CD4-positive, alpha-beta T cell treated with Interleukin-10 for 1 hour (primary cell): ENCODE measurements around the gene PRKCB.
A peak's percentile ranks its signal among the peaks of the same experiment; 100 is the strongest.
"Not testable (repeated sequence)": the region's sequence is repeated elsewhere in the genome, so short reads cannot be mapped to it uniquely, and the experiment has no call there.

Experiments used
- DNase-seq: peaks from one replicate; pipeline ENCODE4 v3.0.0-alpha.2; 2020

PRKCB gene

GRCh38 chr16:24191876-24192402, 356.2 kb downstream of the PRKCB start:
- DNase-seq, result no peak

- no peak for DNase-seq
Observed at GRCh38 chr16:24195221-24195620, 359.4 kb downstream of the PRKCB start.

DNA sequence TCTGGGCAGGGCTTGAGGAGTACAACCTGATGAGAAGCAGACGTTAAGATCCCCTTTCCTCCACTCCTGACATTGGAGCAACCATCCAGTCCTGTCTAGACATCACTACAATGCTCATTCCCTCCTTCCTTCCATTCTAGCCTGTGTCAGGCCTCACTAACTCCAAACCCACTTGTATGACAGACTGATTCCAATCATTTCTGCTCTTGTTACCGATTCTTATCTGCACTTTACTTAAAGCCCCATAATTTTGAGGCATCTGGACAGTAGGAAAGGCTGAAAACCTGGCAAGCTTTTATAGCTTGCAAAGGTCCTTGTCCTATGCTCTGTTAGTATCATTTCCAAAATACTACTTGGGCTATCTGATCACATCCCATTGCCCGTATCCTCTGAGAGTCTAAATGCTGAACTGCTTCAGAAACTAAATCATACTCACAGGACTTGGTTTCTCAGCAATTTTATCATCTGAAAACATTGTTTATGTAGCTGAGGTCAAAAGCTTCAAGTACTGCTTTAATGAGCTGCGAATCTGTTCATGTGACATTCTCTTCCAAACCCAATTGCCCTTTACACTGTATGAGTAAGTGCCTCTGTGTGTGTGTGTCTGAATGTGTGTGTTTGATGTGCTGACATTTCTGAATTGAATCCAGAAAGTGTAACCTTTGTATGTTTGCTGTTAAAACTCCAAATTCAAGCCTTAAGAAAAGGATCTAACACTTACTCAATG, 363.2 kb downstream of the PRKCB start:
- DNase-seq, result no peak

GRCh38 chr16:24203675-24204074, 367.9 kb downstream of the PRKCB start:
- DNase-seq, result no peak

DNA sequence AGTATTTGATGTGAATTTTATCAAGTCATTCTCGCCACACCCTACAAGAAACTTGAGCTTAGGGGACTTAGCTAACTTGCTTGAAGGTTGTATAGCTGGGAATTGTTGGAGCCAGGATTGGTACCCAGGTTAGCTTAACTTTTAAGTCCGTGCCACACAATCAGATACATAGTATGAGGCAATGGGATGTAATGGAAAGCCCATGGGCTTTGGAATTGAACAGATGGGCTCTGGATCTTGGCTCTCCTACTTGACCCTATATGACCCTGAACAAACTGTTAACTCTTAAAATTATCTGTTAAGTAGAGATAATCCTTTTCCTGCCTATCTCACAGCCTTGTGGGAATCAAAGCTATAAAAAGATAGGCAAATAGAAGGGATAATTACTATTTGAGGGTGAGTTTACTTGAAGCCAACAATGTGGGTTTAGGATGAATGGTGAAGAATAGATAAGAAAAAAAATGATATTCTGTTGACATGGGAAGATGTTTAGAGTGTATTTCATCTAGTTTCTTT, 368.4 kb downstream of the PRKCB start:
- no peak for DNase-seq

GRCh38 chr16:24206926-24207325, 371.1 kb downstream of the PRKCB start:
- no peak for DNase-seq

DNA sequence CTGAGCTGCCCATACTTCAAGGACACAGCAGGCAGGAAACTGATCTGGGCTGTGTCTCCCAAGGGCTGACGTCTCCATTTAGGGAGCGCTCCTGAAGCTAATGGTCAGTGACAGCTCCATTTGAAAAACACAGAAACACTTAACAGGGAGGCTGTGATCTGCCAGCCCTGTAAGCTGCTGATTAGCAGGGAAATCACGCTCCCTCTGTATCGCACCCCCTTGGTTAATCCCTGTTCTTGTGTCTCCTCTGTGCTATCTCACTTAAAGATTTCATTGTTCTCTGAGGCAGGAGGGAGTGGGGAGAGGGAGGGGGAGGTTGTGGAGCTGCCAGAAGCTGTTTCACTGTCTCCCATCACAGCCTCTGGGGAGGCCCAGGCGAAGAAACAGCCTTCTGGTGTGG, 372.9 kb downstream of the PRKCB start:
- no peak for DNase-seq

- DNase-seq, result no peak
Observed at GRCh38 chr16:24214992-24215391, 379.2 kb downstream of the PRKCB start.

GRCh38 chr16:24216961-24217360, 381.2 kb downstream of the PRKCB start:
- no peak for DNase-seq

DNA sequence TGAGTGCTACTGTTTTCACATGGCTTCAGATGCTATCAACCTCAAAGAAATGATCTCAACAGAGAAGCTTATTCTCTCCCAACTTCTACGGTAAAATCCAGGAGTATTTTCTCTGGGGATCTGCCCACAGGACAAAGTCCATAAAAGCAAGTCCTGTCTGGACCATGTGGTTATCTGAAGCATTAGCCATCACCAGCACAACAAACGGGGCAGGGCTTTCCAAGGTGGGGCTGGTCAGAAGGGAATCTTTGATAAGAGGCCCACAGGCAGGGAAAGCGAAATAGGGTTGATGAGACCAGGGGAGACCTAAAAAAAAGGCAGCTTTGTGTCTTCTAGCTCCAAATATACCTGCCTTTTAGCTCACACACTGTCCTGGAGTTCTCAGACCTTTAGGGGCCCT, 381.7 kb downstream of the PRKCB start:
- no peak for DNase-seq

GRCh38 chr16:24218299-24218698, 382.5 kb downstream of the PRKCB start:
- DNase-seq, result no peak

GRCh38 chr16:24221219-24221618, 385.4 kb downstream of the PRKCB start:
- DNase-seq, result no peak

DNA sequence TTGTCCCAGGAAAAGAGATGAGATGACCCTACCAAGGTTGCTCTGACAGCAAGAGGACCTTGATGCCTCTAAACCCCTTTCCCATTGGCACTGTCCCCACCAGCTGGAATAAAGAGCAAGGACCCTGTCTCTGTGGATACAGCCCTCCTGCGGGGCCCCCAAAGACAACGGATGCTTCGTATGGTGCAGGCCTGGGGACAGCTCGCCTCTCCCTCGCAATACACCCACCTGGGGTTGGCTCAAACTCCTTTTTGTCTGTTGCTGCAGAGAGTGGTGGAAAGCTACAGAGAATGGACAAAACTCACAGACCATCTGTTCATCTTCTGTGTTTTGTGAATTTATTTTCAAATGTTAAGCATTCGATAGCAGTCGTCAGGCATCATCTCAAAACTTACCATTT, 392.7 kb downstream of the PRKCB start:
- DNase-seq, result no peak

- DNase-seq, result no peak
Observed at GRCh38 chr16:24232936-24233335, 397.2 kb downstream of the PRKCB start.

GRCh38 chr16:24234737-24235136, 399.0 kb downstream of the PRKCB start:
- DNase-seq, result no peak

DNA sequence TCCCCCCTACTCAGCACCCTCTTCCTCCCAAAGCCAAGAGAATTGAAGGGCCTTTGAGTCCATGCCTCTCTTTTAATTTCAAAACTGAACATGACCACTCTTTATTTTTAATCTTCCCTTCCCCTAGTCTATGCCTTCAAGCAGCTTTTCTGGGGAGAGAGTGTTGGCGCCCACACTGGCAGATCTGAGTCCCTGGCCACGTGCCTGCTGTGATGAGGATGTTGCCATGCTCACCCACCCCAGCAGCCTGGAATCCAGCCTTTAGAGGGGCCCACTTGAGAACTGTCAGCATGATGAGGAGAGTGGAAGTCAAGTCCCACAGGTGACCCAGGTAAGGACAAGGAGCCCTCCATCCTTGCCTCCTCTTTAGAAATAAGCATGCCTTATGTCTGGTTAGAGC, 400.0 kb downstream of the PRKCB start:
- DNase-seq, result no peak

GRCh38 chr16:24238846-24239245, 403.1 kb downstream of the PRKCB start:
- DNase-seq, result not testable (repeated sequence)

- no peak for DNase-seq
Observed at GRCh38 chr16:24246911-24247607, 411.3 kb downstream of the PRKCB start.

- DNase-seq, result peak; percentile 57
Observed at GRCh38 chr16:24253192-24253591, 417.4 kb downstream of the PRKCB start.

DNA sequence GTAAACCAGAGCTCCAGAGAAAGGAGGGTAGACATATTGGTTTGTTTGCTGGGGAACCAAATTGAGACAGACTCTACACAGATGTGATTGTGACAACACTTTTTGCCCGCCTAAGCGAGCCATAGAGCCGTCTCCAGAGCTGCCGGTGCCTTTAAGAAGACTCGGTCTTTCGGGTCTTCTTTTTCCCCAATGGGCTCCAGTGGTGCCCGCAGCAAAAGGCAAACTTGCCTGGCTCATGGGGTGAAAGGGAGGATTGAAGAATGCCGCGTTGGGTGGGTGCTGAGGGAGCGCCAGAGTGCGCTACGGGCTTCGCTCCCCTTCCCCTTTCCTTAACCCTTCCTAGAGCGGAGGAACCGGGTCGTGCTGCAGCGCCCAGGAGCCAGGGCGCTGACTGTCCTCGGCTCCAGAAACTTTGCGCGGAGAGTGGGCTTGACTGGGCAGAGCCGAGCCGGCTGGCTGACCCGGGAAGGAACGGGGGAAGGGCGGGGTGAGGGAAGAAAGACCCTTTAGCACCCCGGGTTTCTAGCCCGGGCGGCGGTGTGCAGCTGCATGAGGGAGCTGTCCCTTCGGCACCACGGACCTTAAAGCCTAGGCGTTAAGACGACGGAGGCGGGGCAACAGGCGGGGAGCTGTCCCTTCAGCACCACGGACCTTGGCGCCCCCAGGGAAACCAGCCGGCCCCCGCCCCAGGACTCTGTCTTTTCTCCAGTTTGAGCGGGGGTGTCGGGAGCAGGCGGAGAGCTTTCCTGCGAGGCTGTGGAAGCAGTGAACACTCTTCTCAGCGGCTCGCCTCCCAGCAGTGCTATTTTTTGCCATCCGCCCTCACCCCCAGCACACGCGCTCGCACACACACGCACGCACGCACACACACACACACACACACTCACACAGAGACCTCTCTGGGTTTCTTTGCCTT, 419.9 kb downstream of the PRKCB start, which contains the start of gene CACNG3:
Gene CACNG3 (plus strand): TSS at position 880 of the 916 bp plus-strand sequence. CDS start 420 bp downstream, outside the sequence.
- DNase-seq, result peak; percentile 40

DNA sequence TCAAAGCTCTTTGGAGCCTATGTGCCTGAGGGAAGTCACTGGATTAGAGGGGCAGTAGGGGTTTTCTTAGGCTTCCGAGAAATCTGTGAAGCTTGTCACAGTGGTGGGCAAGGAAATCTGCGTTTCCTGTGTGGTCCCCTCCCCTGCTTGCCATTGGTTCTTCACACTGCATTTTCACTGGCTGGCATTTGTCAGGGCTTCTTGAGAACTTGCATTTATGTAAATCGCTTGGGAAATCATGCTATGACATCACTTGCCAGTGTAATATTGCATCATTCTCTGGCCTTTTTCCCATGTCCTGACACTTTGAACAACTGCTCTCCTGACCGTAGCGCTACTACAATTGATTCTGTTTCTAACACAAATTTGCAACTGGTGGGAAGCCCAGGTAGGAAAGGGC, 422.2 kb downstream of the PRKCB start:
- no peak for DNase-seq

- no peak for DNase-seq
Observed at GRCh38 chr16:24258791-24259190, 423.0 kb downstream of the PRKCB start.

DNA sequence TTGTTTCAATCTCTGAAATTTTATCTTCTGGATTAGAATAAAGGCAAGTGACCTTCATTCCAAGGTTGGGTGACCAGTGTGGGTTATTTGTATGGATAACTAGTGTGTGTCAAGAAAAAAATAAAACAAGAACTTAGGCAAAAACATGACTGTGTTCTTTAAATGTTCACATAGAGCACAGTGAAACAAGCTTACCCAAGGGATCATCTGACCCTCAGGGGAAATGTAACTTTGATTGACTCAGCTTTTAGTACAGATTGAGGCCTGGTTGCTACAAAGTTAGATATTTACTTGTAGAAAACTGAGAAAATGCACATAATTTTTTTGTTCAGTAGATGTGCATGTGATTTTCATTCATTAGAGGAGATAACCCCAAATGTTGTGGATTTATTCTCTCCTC, 427.0 kb downstream of the PRKCB start:
- DNase-seq, result no peak
